Measurements from ENCODE around the gene SLC35G6.
"Not testable (repeated sequence)": the region's sequence is repeated elsewhere in the genome, so short reads cannot be mapped to it uniquely, and the experiment has no call there.

SLC35G6 gene

GRCh38 chr17:7479213-7480088 lies 1.8 kb upstream of the SLC35G6 start, which contains the start of gene ZBTB4:
TSS of gene ZBTB4 (minus strand) at chr17:7479631. CDS start at chr17:7466801, 12,830 bp downstream.
- DNase-seq = peak; percentile 76

DNA sequence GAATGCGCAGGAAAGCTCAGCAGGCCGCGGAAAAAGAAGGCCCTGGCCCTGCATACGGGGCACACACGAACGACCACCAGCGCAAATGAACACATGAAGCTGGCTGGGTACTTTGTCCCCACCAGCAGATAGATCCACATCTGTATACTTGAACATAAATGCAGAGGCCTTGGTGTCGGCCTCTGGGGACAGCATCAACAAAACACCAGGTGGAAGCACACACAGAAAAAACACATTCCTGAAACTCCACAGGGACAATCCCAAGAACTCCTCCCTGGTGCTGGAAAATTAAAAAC lies 1.2 kb upstream of the SLC35G6 start:
- no peak for DNase-seq

DNA sequence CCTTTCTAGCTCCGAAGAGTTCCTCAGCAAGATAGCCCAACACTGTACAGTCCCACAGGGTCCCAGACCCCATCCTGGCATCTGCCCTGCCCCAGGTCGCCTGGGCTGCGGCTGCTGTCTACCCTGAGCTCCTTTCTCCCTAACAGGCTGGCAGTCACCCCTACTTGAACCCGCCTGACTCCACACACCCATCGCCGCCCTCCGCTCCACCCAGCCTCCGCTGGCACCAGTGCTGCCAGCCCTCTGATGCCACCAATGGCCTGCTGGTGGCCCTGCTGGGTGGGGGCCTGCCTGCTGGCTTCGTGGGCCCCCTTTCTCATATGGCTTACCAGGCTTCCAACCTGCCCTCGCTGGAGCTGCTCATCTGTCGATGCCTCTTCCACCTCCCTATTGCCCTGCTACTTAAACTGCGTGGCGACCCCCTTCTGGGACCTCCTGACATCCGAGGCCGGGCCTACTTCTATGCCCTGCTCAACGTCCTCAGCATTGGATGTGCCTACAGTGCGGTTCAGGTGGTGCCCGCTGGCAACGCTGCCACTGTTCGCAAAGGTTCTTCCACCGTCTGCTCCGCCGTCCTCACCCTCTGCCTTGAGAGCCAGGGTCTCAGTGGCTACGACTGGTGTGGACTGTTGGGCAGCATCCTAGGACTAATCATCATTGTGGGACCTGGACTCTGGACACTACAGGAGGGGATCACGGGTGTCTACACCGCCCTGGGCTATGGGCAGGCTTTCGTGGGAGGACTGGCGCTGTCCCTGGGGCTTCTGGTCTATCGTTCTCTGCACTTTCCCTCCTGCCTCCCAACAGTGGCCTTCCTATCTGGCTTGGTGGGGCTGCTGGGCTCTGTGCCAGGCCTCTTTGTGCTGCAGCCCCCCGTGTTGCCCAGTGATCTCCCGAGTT lies 846 bp downstream of the SLC35G6 start:
- not testable (repeated sequence) for DNase-seq

GRCh38 chr17:7482742-7483088 lies 1.5 kb downstream of the SLC35G6 start:
- DNase-seq = not testable (repeated sequence)

GRCh38 chr17:7483255-7484066 lies 2.2 kb downstream of the SLC35G6 start:
- DNase-seq = peak; percentile 97

GRCh38 chr17:7484067-7484918 lies 3.0 kb downstream of the SLC35G6 start, which contains the start of gene POLR2A:
TSS of gene POLR2A (plus strand) at chr17:7484366.
- DNase-seq = peak; percentile 99

DNA sequence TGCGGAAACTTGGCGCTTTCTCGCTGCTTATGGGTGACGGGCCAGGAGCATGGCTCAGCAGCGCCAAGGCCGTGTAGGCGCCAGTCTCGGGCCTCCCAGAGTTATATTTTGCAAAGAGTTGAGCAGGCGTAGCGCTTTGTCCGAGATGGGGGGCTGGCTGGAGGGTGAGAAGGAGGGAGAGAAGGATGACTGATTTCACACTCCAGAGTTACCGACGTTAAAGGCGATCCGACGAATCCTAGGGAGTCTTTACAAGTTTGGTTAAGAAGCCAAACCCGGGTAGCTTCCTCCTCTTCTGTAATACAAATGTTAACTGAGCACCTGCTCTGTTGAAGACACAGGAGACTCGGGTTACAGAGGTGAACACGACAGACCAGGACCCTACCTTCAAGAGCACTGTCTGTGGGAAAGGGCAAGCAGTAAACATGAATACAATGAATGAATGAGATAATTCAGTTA lies 3.7 kb downstream of the SLC35G6 start:
- DNase-seq = no peak

DNA sequence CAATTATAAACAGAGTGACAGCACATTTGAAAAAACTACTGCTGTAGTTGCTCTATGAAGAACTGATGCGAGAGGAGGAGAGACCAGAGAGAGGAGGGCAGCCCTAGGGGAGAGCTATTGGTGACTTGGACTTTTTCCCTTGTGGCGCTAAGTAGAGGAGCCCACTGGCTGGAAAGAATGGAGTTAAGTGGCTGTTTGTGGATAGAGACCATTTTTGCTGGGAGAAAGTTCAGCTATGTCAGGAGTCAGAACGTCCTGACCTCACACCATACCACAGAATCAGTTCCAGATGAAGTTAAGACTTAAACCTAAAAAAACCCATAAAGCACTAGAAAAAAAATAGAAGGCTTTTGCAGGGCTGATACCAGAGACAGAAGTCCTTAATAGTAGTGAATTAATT lies 4.9 kb downstream of the SLC35G6 start:
- DNase-seq = no peak

DNA sequence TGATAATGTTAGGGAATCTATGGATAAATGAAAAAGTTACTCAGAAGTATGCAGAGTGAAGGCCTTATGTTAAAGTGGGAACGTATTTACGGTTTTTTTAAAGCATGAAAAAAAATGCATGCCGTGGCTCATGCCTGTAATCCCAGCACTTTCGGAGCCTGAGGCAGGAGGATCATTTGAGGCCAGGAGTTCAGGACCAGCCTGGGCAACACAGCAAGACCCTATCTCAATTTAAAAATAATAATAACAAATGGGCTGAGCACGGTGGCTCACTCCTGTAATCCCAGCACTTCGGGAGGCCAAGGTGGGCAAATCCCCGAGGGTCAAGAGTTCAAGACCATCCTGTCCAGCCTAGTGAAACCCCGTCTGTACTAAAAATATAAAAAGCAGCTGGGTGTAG lies 8.9 kb downstream of the SLC35G6 start:
- DNase-seq = no peak

GRCh38 chr17:7491583-7491982 lies 10.3 kb downstream of the SLC35G6 start:
- no peak for DNase-seq

DNA sequence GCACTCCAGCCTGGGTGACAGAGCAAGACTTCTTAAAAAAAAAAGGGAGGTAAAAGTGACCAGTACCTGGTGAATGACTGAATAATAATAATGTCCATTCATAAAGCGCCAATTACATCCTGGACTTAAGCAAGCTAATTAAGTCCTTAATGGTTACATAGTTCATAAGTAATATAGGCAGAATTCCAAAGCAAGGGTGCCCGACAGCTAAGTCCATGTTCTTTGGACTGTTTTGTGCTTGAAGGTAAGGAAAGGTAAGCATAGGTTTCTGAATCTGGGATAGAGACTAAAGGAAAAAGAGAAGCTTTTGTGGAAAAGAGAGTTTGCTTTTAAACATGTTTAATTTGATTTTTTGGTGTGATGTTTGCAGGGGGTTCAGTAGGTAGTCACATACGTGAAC lies 12.7 kb downstream of the SLC35G6 start:
- DNase-seq = no peak

DNA sequence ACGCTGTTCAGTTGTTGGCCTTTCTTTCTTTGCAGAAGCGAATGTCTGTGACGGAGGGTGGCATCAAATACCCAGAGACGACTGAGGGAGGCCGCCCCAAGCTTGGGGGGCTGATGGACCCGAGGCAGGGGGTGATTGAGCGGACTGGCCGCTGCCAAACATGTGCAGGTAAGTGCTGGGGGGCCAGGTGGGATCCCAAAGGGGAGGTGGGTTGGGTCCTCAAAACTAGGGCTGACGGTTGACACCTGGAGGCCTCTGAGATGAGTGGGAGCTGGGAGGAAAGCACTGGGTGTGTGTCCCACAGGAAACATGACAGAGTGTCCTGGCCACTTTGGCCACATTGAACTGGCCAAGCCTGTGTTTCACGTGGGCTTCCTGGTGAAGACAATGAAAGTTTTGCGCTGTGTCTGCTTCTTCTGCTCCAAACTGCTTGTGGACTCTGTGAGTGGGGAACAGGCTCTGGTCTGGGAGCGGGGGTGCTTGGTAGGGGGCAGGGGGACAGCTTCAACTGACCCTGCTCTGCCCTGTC lies 14.7 kb downstream of the SLC35G6 start:
- DNase-seq = no peak

DNA sequence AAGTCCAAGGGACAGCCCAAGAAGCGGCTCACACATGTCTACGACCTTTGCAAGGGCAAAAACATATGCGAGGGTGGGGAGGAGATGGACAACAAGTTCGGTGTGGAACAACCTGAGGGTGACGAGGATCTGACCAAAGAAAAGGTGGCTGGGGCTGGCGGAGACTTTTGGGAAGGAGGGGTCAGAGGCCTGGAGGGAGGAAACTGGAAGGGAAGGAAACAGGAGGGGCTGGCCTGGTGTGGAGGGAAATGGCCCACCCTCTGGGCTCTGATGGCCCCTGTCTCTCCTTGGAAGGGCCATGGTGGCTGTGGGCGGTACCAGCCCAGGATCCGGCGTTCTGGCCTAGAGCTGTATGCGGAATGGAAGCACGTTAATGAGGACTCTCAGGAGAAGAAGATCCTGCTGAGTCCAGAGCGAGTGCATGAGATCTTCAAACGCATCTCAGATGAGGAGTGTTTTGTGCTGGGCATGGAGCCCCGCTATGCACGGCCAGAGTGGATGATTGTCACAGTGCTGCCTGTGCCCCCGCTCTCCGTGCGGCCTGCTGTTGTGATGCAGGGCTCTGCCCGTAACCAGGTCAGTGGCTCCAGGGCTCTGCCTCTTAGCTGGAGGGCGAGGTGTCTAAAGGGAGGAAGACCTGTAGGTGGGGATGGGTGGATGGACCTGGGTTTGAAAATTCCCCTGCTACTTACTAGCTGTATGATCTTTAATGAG lies 15.4 kb downstream of the SLC35G6 start:
- DNase-seq = no peak

DNA sequence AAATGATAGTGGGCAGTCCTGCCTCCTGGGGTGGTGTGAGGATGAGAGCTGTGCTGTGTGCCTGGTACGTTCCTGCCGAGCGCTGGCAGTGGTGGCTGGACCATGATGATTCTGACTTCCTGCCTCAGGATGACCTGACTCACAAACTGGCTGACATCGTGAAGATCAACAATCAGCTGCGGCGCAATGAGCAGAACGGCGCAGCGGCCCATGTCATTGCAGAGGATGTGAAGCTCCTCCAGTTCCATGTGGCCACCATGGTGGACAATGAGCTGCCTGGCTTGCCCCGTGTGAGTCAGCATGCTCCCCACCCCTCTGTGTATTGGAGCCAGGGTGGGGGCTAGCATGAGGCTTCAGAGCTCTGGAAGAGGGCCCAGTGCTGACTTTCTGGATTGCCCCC lies 16.0 kb downstream of the SLC35G6 start:
- DNase-seq = no peak

DNA sequence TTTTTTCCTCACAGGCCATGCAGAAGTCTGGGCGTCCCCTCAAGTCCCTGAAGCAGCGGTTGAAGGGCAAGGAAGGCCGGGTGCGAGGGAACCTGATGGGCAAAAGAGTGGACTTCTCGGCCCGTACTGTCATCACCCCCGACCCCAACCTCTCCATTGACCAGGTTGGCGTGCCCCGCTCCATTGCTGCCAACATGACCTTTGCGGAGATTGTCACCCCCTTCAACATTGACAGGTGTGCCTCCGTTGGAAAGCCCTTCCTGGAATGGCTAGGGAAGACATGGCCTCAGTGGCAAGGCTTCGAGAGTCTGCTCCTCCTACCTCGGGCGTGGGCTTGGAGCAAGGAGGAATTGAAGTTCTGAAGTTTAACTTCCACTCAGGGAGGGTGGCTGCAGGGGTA lies 16.4 kb downstream of the SLC35G6 start:
- DNase-seq = no peak

DNA sequence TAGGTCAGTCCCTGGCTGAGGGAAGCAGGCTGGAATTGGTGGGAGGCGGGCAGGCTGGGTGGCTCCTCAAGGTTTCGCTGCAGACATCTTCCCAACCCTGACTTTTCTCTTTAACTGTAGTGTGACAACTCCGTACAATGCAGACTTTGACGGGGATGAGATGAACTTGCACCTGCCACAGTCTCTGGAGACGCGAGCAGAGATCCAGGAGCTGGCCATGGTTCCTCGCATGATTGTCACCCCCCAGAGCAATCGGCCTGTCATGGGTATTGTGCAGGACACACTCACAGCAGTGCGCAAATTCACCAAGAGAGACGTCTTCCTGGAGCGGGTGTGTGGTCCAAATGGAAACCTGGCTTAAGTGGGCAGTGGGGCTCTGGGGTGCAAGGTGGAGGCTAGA lies 17.9 kb downstream of the SLC35G6 start:
- DNase-seq = no peak

- no peak for DNase-seq
Observed at GRCh38 chr17:7501729-7502128, 20.5 kb downstream of the SLC35G6 start.

- DNase-seq = no peak
Observed at GRCh38 chr17:7502171-7502847, 21.1 kb downstream of the SLC35G6 start.

DNA sequence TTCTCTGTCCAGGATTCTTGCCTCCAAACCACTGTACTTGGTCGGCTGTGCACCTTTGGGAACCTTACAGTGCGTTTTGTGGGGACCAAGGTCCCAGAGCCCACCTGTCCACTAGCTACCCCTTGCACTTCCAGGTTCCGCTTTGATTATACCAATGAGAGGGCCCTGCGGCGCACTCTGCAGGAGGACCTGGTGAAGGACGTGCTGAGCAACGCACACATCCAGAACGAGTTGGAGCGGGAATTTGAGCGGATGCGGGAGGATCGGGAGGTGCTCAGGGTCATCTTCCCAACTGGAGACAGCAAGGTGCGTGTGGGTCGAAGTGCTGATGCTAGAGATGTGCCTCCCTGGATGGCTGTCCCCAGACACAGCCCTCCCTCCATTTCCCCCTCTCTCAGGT lies 21.7 kb downstream of the SLC35G6 start:
- DNase-seq = no peak

DNA sequence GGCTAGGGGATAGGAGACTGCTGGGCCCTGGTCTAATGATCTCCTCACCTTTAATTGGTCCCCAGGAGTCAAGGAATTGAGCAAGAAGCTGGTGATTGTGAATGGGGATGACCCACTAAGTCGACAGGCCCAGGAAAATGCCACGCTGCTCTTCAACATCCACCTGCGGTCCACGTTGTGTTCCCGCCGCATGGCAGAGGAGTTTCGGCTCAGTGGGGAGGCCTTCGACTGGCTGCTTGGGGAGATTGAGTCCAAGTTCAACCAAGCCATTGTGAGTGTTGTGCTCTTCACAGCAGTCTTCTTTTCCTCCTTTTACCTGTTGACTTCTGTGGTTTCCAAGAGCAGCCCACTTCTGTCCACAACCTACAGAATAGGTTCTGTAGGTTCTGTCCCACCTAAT lies 22.3 kb downstream of the SLC35G6 start:
- no peak for DNase-seq

Measured in left hindlimb (tissue), 1 donor.